Measurements from ENCODE around the gene KATNB1.

KATNB1 gene

GRCh38 chr16:57750796-57751538 lies 15.4 kb downstream of the KATNB1 start:
- POLR2A ChIA-PET, result interaction anchor here (1.1 kb wide), 1 partner anchor 14 kb away, joined by 4 read pairs; no protein-coding TSS in a partner anchor
- no peak for DNase-seq (ENCODE audit: extremely low spot score)
- TF ChIP-seq CTBP1 (IDR thresholded peaks at IDR 0.05; ENCODE audit: borderline replicate concordance), result no peak
- no peak for TF ChIP-seq ARNT (IDR thresholded peaks at IDR 0.05)
- no peak for TF ChIP-seq NFRKB (IDR thresholded peaks at IDR 0.05)
- TF ChIP-seq BHLHE40 (IDR thresholded peaks at IDR 0.05; ENCODE audit: borderline replicate concordance), result no peak
- no peak for TF ChIP-seq FOXA1 (IDR thresholded peaks at IDR 0.05)
- no peak for TF ChIP-seq ELF4 (IDR thresholded peaks at IDR 0.05)
- TF ChIP-seq HDGF (IDR thresholded peaks at IDR 0.05; ENCODE audit: borderline replicate concordance), result no peak
- TF ChIP-seq LEF1 (IDR thresholded peaks at IDR 0.05; ENCODE audit: borderline replicate concordance), result no peak
- no peak for TF ChIP-seq SP1 (IDR thresholded peaks at IDR 0.05)
- no peak for TF ChIP-seq SUZ12 (IDR thresholded peaks at IDR 0.05)
- no peak for TF ChIP-seq L3MBTL2 (conservative IDR thresholded peaks at IDR 0.05)
- TF ChIP-seq FOXM1 (IDR thresholded peaks at IDR 0.05; ENCODE audit: borderline replicate concordance), result no peak
- no peak for TF ChIP-seq ZNF384 (IDR thresholded peaks at IDR 0.05)
- no peak for TF ChIP-seq TARDBP (IDR thresholded peaks at IDR 0.05)
- TF ChIP-seq FOXK2 (IDR thresholded peaks at IDR 0.05), result no peak
- TF ChIP-seq PKNOX1 (IDR thresholded peaks at IDR 0.05), result no peak
- CTCF ChIA-PET, result no interaction called here

- no peak for DNase-seq (ENCODE audit: extremely low spot score)
- CTCF ChIA-PET, result no interaction called here
- POLR2A ChIA-PET, result interaction anchor here (1.1 kb wide), 1 partner anchor 15 kb away, joined by 4 read pairs; no protein-coding TSS in a partner anchor
- TF ChIP-seq L3MBTL2 (conservative IDR thresholded peaks at IDR 0.05), result no peak
- no peak for TF ChIP-seq PKNOX1 (IDR thresholded peaks at IDR 0.05)
Observed at GRCh38 chr16:57751539-57752202, 16.1 kb downstream of the KATNB1 start.

- TF ChIP-seq CTBP1 (IDR thresholded peaks at IDR 0.05; ENCODE audit: borderline replicate concordance) (no peak), ARNT (IDR thresholded peaks at IDR 0.05) (no peak), ZNF384 (IDR thresholded peaks at IDR 0.05) (no peak), FOXK2 (IDR thresholded peaks at IDR 0.05) (no peak), SUZ12 (IDR thresholded peaks at IDR 0.05) (no peak), BHLHE40 (IDR thresholded peaks at IDR 0.05; ENCODE audit: borderline replicate concordance) (no peak), FOXA1 (IDR thresholded peaks at IDR 0.05) (no peak), LEF1 (IDR thresholded peaks at IDR 0.05; ENCODE audit: borderline replicate concordance) (no peak), PKNOX1 (IDR thresholded peaks at IDR 0.05) (no peak), SP1 (IDR thresholded peaks at IDR 0.05) (no peak), L3MBTL2 (conservative IDR thresholded peaks at IDR 0.05) (no peak), NFRKB (IDR thresholded peaks at IDR 0.05) (no peak), TARDBP (IDR thresholded peaks at IDR 0.05) (no peak), ELF4 (IDR thresholded peaks at IDR 0.05) (no peak)
- CTCF ChIA-PET, result no interaction called here
- DNase-seq (ENCODE audit: extremely low spot score), result no peak
- POLR2A ChIA-PET, result interaction anchor here (1.1 kb wide), 1 partner anchor 16 kb away, joined by 4 read pairs; no protein-coding TSS in a partner anchor
Observed at GRCh38 chr16:57752203-57752580, 16.6 kb downstream of the KATNB1 start.

- DNase-seq (ENCODE audit: extremely low spot score), result no peak
- ChIA-PET POLR2A (no interaction called here), CTCF (no interaction called here)
- TF ChIP-seq ARNT (IDR thresholded peaks at IDR 0.05) (no peak), FOXM1 (IDR thresholded peaks at IDR 0.05; ENCODE audit: borderline replicate concordance) (no peak), FOXA1 (IDR thresholded peaks at IDR 0.05) (no peak), PKNOX1 (IDR thresholded peaks at IDR 0.05) (no peak), L3MBTL2 (conservative IDR thresholded peaks at IDR 0.05) (no peak), ELF4 (IDR thresholded peaks at IDR 0.05) (no peak), FOXK2 (IDR thresholded peaks at IDR 0.05) (no peak)
Observed at GRCh38 chr16:57752581-57753447, 17.2 kb downstream of the KATNB1 start.

Data from HEK293T (cell line).